Measurements from ENCODE around the gene ZC2HC1C.

- TF ChIP-seq, protein P1, sequence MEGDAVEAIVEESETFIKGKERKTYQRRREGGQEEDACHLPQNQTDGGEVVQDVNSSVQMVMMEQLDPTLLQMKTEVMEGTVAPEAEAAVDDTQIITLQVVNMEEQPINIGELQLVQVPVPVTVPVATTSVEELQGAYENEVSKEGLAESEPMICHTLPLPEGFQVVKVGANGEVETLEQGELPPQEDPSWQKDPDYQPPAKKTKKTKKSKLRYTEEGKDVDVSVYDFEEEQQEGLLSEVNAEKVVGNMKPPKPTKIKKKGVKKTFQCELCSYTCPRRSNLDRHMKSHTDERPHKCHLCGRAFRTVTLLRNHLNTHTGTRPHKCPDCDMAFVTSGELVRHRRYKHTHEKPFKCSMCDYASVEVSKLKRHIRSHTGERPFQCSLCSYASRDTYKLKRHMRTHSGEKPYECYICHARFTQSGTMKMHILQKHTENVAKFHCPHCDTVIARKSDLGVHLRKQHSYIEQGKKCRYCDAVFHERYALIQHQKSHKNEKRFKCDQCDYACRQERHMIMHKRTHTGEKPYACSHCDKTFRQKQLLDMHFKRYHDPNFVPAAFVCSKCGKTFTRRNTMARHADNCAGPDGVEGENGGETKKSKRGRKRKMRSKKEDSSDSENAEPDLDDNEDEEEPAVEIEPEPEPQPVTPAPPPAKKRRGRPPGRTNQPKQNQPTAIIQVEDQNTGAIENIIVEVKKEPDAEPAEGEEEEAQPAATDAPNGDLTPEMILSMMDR (IDR thresholded peaks at IDR 0.05) = no peak
- no peak for TF ChIP-seq EZH2 (IDR thresholded peaks at IDR 0.05; ENCODE audit: borderline replicate concordance, insufficient read depth, low read depth, low read length, poor library complexity, severe bottlenecking)
Measured at GRCh38 chr14:75044752-75045151, 24.7 kb upstream of the ZC2HC1C start.
